Prostate gland (tissue), 2 donors: ENCODE measurements around the gene SLC16A14. TPM values are rescaled to one million over a fixed set of nuclear protein-coding genes. Genes with fewer than 3 reads are reported as not detected.

Experiments used
- DNase-seq: peaks from one replicate; pipeline ENCODE4 v3.0.0-alpha.2; 2019; ENCODE audit warnings: low spot score
- H3K27ac ChIP-seq, 2 donors: fragments of 200-600 bp; sonication (generic); 2 replicates each; pipeline ENCODE4 v1.5.1; 2017 to 2019
- H3K27me3 ChIP-seq: fragments of 200-600 bp; sonication (generic); replicated peaks from 2 replicates; pipeline ENCODE4 v1.5.1; 2019; ENCODE audit not compliant: insufficient read depth
- H3K36me3 ChIP-seq, 2 donors: fragments of 200-600 bp; sonication (generic); 1 replicate in 1 of 2; 2 replicates in 1 of 2; pipeline versions ENCODE4 v1.5.1 to v1.8.1; 2017 to 2019
- H3K4me1 ChIP-seq: fragments of 200-600 bp; sonication (generic); replicated peaks from 2 replicates; pipeline ENCODE4 v1.5.1; 2019
- H3K4me3 ChIP-seq, 2 donors: fragments of 200-600 bp; sonication (generic); 2 replicates each; pipeline ENCODE4 v1.5.1; 2017 to 2019
- H3K9me3 ChIP-seq: fragments of 200-600 bp; sonication (generic); 2 replicates; pipeline ENCODE4 v1.5.1; 2017
- CTCF ChIP-seq, 4 experiments: fragments of 200-600 bp in 2 of 4; fragments of 450-650 bp in 2 of 4; sonication (generic) in 2 of 4; IDR thresholded peaks; 1 replicate in 3 of 4; 2 replicates in 1 of 4; pipeline ENCODE4 v1.5.1; 2016 to 2019; ENCODE audit warnings: antibody characterized with exemption in 4 of 4, mild to moderate bottlenecking in 2 of 4, moderate library complexity in 2 of 4
- POLR2A ChIP-seq: fragments of 450-650 bp; IDR thresholded peaks from one replicate; pipeline ENCODE4 v1.6.1; 2016; ENCODE audit warnings: antibody characterized with exemption, mild to moderate bottlenecking
- POLR2AphosphoS5 ChIP-seq: sonication (generic); formaldehyde crosslinking; IDR thresholded peaks from one replicate; pipeline ENCODE4 v1.6.1; 2017; ENCODE audit warnings: antibody characterized with exemption
- WGBS: methylation state at CpG from one replicate; pipeline ENCODE4 v1.1.5; 2018; 5-methylcytosine and 5-hydroxymethylcytosine counted together
- intact Hi-C: fragments of 100-400 bp; cut with DNase I; formaldehyde crosslinking; loops from one replicate; pipeline ENCODE4 v1.14.2; 2022
- total RNA-seq, 2 donors: library from RNA; depleted of rRNA; stranded (reverse); fragments of >200 nt; gene quantifications; one replicate each; pipeline ENCODE4 v1.1.0, GENCODE V29; 2016

The SLC16A14 gene
- total RNA-seq, 2 donors from 2014 or later = 3.2 to 14.7 TPM

DNA sequence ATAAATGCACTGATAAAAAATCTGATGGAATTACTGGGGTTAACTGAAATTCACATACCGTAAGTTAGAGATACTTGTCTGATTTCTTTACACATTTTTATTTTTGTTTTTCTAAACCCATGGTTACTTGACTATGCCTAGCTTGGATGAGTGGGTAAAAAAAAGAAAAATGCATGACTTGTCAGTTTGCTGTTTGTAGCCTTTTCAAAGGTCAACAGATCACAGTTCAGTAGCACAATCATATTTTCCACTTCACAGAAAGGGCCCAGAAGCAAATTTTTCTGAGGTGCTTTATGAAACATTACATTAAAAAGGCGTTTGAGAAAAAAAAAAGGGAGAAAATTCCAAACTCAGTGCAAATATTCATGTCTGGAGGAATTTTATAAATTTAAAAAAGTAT, 16.4 kb downstream of the SLC16A14 start:
- H3K27ac ChIP-seq = no peak overlapping the region
- H3K36me3 ChIP-seq = no peaks in the 10 kb centered on the region
- WGBS = 75% methylated on average over 2 of the region's 2 CpGs
- no peak overlapping the region for H3K4me3 ChIP-seq
- no peak for TF ChIP-seq POLR2AphosphoS5
- no peak for DNase-seq
- no peaks in the 10 kb centered on the region for H3K27me3 ChIP-seq
- H3K9me3 ChIP-seq = no peaks in the 10 kb centered on the region
- peaks cover 6% of the 10 kb centered on the region for H3K4me1 ChIP-seq
- intact Hi-C loops = no loop called here

DNA sequence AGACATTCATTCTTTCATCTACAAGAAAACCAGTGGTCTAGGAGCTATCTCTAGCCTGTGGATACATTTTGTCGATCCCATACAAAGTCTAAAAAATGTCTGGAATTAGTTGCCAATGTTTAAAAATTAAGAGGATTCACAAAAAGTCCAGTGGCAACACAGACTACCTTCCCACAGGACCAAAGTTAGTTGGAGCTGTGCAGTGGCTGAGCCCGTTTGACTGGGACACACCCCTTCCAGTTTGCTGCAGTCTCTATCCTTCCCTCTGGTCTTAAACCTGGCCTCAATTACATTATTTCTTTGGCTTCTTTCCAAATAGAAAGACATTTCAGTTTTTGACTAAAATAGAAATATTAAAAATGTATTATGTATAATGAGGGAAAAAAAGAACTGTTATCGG, 18.6 kb downstream of the SLC16A14 start:
- peaks cover 6% of the 10 kb centered on the region for H3K4me1 ChIP-seq
- no peak overlapping the region for H3K4me3 ChIP-seq
- no peaks in the 10 kb centered on the region for H3K27me3 ChIP-seq
- 53% methylated on average over 3 of the region's 3 CpGs for WGBS
- peak overlapping the region in 1 of 2 donors; percentile 22 for H3K27ac ChIP-seq
- no peaks in the 10 kb centered on the region for H3K36me3 ChIP-seq
- H3K9me3 ChIP-seq = no peaks in the 10 kb centered on the region
- peak; percentile 57 for DNase-seq
- intact Hi-C loops = no loop called here
- no peak for TF ChIP-seq POLR2AphosphoS5
- no peak for TF ChIP-seq POLR2A
- no peak for TF ChIP-seq CTCF (IDR thresholded peaks at IDR 0.05)

GRCh38 chr2:230048010-230048671, 20.6 kb downstream of the SLC16A14 start:
- TF ChIP-seq POLR2AphosphoS5 (no peak), CTCF (IDR thresholded peaks at IDR 0.05) (no peak), POLR2A (no peak)
- DNase-seq = no peak
- Histone ChIP-seq H3K4me3 (no peak overlapping the region), H3K27me3 (no peaks in the 10 kb centered on the region), H3K4me1 (peaks cover 4% of the 10 kb centered on the region), H3K36me3 (no peaks in the 10 kb centered on the region), H3K9me3 (no peaks in the 10 kb centered on the region), H3K27ac (no peak overlapping the region)
- WGBS = 90% methylated on average over 4 of the region's 4 CpGs
- intact Hi-C loops = no loop called here

DNA sequence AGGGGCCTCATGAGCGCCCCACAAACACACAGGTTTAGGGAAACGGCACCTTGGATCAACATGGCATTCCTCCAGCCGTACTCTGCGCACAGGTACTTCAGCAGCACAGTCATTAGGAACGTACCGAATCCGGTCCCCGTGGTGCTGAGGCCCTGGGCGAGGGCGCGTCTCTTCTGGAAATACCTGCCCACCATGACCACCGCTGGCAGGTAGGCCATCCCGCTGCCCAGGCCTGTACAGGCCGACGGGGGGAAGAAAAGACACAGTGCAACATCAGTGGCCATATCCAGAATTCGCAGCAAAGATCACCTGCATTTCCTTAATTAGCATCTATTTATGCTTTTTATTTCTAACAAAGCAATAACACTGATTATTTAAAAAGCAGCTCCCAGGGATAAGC, 22.2 kb downstream of the SLC16A14 start:
- Histone ChIP-seq H3K27ac (no peak overlapping the region), H3K4me1 (peaks cover 4% of the 10 kb centered on the region), H3K4me3 (no peak overlapping the region), H3K9me3 (no peaks in the 10 kb centered on the region), H3K27me3 (no peaks in the 10 kb centered on the region), H3K36me3 (no peaks in the 10 kb centered on the region)
- no peak for DNase-seq
- WGBS = 98% methylated on average over 16 of the region's 16 CpGs
- no peak for TF ChIP-seq POLR2AphosphoS5
- TF ChIP-seq CTCF (IDR thresholded peaks at IDR 0.05) = no peak
- no peak for TF ChIP-seq POLR2A
- intact Hi-C loops = no loop called here

DNA sequence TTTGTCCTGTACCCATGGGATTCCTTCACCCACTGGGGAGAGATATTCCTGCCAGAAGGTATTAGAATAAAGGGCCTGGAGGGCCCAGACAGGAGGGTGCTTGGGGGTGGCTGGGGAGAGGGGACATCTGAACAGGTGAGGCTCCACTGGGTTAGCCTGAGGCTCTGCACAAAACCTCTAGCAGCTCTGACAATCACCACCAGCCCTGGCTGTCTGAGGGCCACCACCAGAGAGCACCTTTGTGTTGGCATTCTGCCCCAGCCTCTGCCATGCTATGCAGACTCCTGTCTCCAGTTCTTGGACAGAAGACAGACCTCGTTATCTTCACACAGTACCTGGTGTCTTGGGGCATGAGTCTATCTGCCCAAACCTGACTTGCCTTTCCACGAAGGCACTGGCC, 25.3 kb downstream of the SLC16A14 start:
- intact Hi-C loops = no loop called here
- TF ChIP-seq POLR2A (no peak), CTCF (IDR thresholded peaks at IDR 0.05) (no peak), POLR2AphosphoS5 (no peak)
- Histone ChIP-seq H3K9me3 (no peaks in the 10 kb centered on the region), H3K36me3 (no peaks in the 10 kb centered on the region), H3K4me3 (no peak overlapping the region), H3K27me3 (no peaks in the 10 kb centered on the region), H3K4me1 (no peaks in the 10 kb centered on the region), H3K27ac (no peak overlapping the region)
- peak; percentile 13 for DNase-seq
- WGBS = 55% methylated on average over 2 of the region's 2 CpGs
